ENCODE measurements around the gene MKI67. TPM values are rescaled to one million over a fixed set of nuclear protein-coding genes. Genes with fewer than 3 reads are reported as not detected.

Gene MKI67
- polyA plus RNA-seq, 3 donors, result 49.5 to 69.6 (median 69.5) TPM

GRCh38 chr10:128121750-128122412, 4.3 kb downstream of the MKI67 start:
- DNase-seq (ENCODE audit: extremely low read depth in 1 of 11, low read depth in 9 of 11, low spot score in 4 of 11), result no peak

GRCh38 chr10:128116851-128117615, 9.2 kb downstream of the MKI67 start:
- no peak for DNase-seq (ENCODE audit: extremely low read depth in 1 of 11, low read depth in 9 of 11, low spot score in 4 of 11)

- DNase-seq (ENCODE audit: extremely low read depth in 1 of 11, low read depth in 9 of 11, low spot score in 4 of 11), result no peak
These were observed 10.0 kb downstream of the MKI67 start for GRCh38 chr10:128116187-128116586.

GRCh38 chr10:128115356-128115755, 10.9 kb downstream of the MKI67 start:
- no peak for DNase-seq (ENCODE audit: extremely low read depth in 1 of 11, low read depth in 9 of 11, low spot score in 4 of 11)

GRCh38 chr10:128114901-128115300, 11.3 kb downstream of the MKI67 start:
- no peak for DNase-seq (ENCODE audit: extremely low read depth in 1 of 11, low read depth in 9 of 11, low spot score in 4 of 11)

GRCh38 chr10:128113026-128113425, 13.2 kb downstream of the MKI67 start:
- DNase-seq (ENCODE audit: extremely low read depth in 1 of 11, low read depth in 9 of 11, low spot score in 4 of 11), result no peak

- DNase-seq (ENCODE audit: extremely low read depth in 1 of 11, low read depth in 9 of 11, low spot score in 4 of 11), result no peak
These were observed 14.5 kb downstream of the MKI67 start for GRCh38 chr10:128111696-128112095.

- DNase-seq (ENCODE audit: extremely low read depth in 1 of 11, low read depth in 9 of 11, low spot score in 4 of 11), result no peak
These were observed 15.9 kb downstream of the MKI67 start for GRCh38 chr10:128110339-128110738.

- no peak for DNase-seq (ENCODE audit: extremely low read depth in 1 of 11, low read depth in 9 of 11, low spot score in 4 of 11)
These were observed 16.5 kb downstream of the MKI67 start for GRCh38 chr10:128109707-128110106.

GRCh38 chr10:128105383-128105782, 20.8 kb downstream of the MKI67 start:
- no peak for DNase-seq (ENCODE audit: extremely low read depth in 1 of 11, low read depth in 9 of 11, low spot score in 4 of 11)

GRCh38 chr10:128103229-128103714, 23.0 kb downstream of the MKI67 start:
- no peak for DNase-seq (ENCODE audit: extremely low read depth in 1 of 11, low read depth in 9 of 11, low spot score in 4 of 11)

- no peak for DNase-seq (ENCODE audit: extremely low read depth in 1 of 11, low read depth in 9 of 11, low spot score in 4 of 11)
These were observed 23.6 kb downstream of the MKI67 start for GRCh38 chr10:128102480-128103228.

GRCh38 chr10:128101901-128102300, 24.3 kb downstream of the MKI67 start:
- no peak for DNase-seq (ENCODE audit: extremely low read depth in 1 of 11, low read depth in 9 of 11, low spot score in 4 of 11)

GRCh38 chr10:128099901-128100300, 26.3 kb downstream of the MKI67 start:
- DNase-seq (ENCODE audit: extremely low read depth in 1 of 11, low read depth in 9 of 11, low spot score in 4 of 11), result no peak

GRCh38 chr10:128098631-128099030, 27.6 kb downstream of the MKI67 start:
- DNase-seq (ENCODE audit: extremely low read depth in 1 of 11, low read depth in 9 of 11, low spot score in 4 of 11), result no peak

- no peak for DNase-seq (ENCODE audit: extremely low read depth in 1 of 11, low read depth in 9 of 11, low spot score in 4 of 11)
These were observed 28.4 kb downstream of the MKI67 start for GRCh38 chr10:128097783-128098182.

GRCh38 chr10:128096486-128097199, 29.6 kb downstream of the MKI67 start:
- DNase-seq (ENCODE audit: extremely low read depth in 1 of 11, low read depth in 9 of 11, low spot score in 4 of 11), result no peak

- DNase-seq (ENCODE audit: extremely low read depth in 1 of 11, low read depth in 9 of 11, low spot score in 4 of 11), result no peak
These were observed 30.3 kb downstream of the MKI67 start for GRCh38 chr10:128095753-128096469.

Measured in renal cortex interstitium (tissue), 11 donors.